Body of pancreas (tissue), 4 donors: ENCODE data around the gene EFNA5. TPM values are rescaled to one million over a fixed set of nuclear protein-coding genes. Genes with fewer than 3 reads are reported as not detected.

ENCODE experiments used
- ATAC-seq: fragments of 150-250 bp; one replicate; pipeline ENCODE4 v1.9.1; 2016
- DNase-seq, 4 donors: peaks; one replicate each; pipeline ENCODE4 v3.0.0-alpha.2; 2019
- H3K27ac ChIP-seq, 4 donors: fragments of 200-600 bp; sonication (generic); 1 replicate in 3 of 4; 2 replicates in 1 of 4; pipeline versions ENCODE4 v1.5.1 to v1.6.1; 2016 to 2019; ENCODE audit warnings: mild to moderate bottlenecking in 1 of 4, mixed read lengths in 1 of 4, moderate library complexity in 1 of 4
- H3K27me3 ChIP-seq, 2 donors: fragments of 200-600 bp; sonication (generic); one replicate each; pipeline ENCODE4 v1.6.0; 2016; ENCODE audit warnings: mild to moderate bottlenecking in 1 of 2
- H3K36me3 ChIP-seq, 2 donors: fragments of 200-600 bp; sonication (generic); replicated peaks in 1 of 2; 2 replicates each; pipeline ENCODE4 v1.5.1; 2016; ENCODE audit warnings: low read depth in 2 of 2; ENCODE audit not compliant: insufficient read depth in 1 of 2
- H3K4me1 ChIP-seq: fragments of 200-600 bp; sonication (generic); one replicate; pipeline ENCODE4 v1.6.0; 2016
- H3K4me3 ChIP-seq, 2 donors: fragments of 200-600 bp; sonication (generic); 1 replicate in 1 of 2; 2 replicates in 1 of 2; pipeline ENCODE4 v1.5.1; 2016 to 2019
- H3K9me3 ChIP-seq, 3 donors: fragments of 200-600 bp; sonication (generic); 1 replicate in 2 of 3; 2 replicates in 1 of 3; pipeline ENCODE4 v1.5.1; 2016
- POLR2A ChIP-seq, 3 donors: fragments of 450-650 bp; IDR thresholded peaks; one replicate each; pipeline ENCODE4 v1.6.1; 2016; ENCODE audit warnings: antibody characterized with exemption in 3 of 3, mild to moderate bottlenecking in 2 of 3
- WGBS, 2 donors: methylation state at CpG; one replicate each; pipeline ENCODE4 v1.1.5; 2017; 5-methylcytosine and 5-hydroxymethylcytosine counted together
- intact Hi-C: fragments of 100-400 bp; cut with DNase I; formaldehyde crosslinking; loops from one replicate; pipeline ENCODE4 v1.15.1; 2023
- total RNA-seq, 2 donors: library from RNA; depleted of rRNA; stranded (reverse); fragments of >200 nt; gene quantifications; one replicate each; pipeline ENCODE4 v1.1.0, GENCODE V29; 2016
- TF ChIP-seq, protein P1 (sequence below), 7 experiments: fragments of 450-650 bp in 4 of 7; fragments of 200-600 bp in 3 of 7; sonication (generic) in 3 of 7; IDR thresholded peaks; one replicate each; pipeline ENCODE4 v1.5.1; 2016 to 2019; ENCODE audit warnings: antibody characterized with exemption in 7 of 7

Gene EFNA5
- total RNA-seq, 2 donors from 2014 or later, result 1.3 to 3.4 TPM

DNA sequence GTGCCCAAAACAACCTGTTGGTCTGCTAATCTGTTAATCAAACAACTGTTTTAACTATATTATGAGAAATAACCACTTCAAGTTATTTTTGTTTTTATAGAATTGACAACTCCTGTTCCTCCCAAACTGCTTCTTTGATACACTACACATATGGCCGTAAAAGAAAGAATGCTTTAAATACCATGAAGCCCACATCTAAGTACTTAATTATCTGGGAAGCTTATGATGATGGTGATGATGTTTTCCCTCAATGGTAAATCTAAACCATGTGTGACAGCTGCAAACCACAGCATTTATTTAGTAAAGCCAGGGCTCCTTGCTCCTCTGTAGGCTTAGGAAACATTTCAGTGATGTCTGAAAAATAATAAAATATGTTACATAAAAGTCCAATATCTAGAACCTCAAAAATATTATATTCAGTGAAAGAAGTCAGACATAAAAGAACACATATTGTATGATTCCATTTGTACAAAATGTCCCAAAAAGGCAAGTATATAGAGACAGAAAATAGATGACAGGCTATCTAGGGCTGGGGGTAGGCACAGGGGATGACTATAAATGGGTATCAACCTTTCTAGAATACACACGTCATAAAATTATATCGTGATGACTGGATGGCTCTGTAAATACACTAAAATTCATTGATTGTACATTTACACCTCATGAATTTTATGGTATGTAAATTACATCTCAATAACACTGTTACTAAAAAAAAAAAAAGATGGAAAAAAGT is 154.1 kb downstream of the EFNA5 start:
- ATAC-seq (no peak), DNase-seq (no peak)
- WGBS, 2 donors, result 70 to 89% methylated on average over 3 of the region's 3 CpGs
- Histone ChIP-seq H3K27ac (no peak overlapping the region), H3K27me3 (no peaks in the 10 kb centered on the region), H3K4me3 (no peak overlapping the region), H3K36me3 (no peaks in the 10 kb centered on the region), H3K4me1 (no peaks in the 10 kb centered on the region), H3K9me3 (no peaks in the 10 kb centered on the region)
- TF ChIP-seq, protein P1, sequence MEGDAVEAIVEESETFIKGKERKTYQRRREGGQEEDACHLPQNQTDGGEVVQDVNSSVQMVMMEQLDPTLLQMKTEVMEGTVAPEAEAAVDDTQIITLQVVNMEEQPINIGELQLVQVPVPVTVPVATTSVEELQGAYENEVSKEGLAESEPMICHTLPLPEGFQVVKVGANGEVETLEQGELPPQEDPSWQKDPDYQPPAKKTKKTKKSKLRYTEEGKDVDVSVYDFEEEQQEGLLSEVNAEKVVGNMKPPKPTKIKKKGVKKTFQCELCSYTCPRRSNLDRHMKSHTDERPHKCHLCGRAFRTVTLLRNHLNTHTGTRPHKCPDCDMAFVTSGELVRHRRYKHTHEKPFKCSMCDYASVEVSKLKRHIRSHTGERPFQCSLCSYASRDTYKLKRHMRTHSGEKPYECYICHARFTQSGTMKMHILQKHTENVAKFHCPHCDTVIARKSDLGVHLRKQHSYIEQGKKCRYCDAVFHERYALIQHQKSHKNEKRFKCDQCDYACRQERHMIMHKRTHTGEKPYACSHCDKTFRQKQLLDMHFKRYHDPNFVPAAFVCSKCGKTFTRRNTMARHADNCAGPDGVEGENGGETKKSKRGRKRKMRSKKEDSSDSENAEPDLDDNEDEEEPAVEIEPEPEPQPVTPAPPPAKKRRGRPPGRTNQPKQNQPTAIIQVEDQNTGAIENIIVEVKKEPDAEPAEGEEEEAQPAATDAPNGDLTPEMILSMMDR (IDR thresholded peaks at IDR 0.05), result no peak
- no peak for TF ChIP-seq POLR2A (IDR thresholded peaks at IDR 0.05)
- intact Hi-C loops, result no loop called here

DNA sequence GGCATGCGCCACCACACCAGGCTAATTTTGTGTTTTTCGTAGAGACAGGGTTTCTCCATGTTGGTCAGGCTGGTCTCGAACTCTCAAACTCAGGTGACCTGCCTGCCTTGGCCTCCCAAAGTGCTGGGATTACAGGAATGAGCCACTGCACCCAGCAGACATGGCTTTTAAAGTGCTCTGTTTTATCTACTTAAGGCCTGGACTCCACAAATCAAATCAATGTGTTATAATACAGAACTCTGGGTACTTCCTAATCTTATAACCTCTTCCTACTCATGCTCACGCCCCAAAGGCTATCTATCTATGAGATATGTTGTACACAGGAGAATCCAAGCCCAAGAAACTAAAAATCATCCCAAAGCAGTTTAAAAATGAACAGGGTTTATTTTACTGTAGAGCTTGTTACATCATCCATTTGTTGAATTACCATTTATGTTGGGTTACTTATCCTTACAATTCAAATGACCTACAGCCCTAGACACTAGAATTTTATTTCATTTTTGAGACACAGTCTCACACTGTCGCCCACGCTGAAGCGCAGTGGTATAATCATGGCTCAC is 155.1 kb downstream of the EFNA5 start:
- DNase-seq (no peak), ATAC-seq (no peak)
- H3K4me1 ChIP-seq, result no peaks in the 10 kb centered on the region
- H3K27me3 ChIP-seq, result no peaks in the 10 kb centered on the region
- H3K4me3 ChIP-seq, result no peak overlapping the region
- H3K9me3 ChIP-seq, result no peaks in the 10 kb centered on the region
- H3K27ac ChIP-seq, result no peak overlapping the region
- WGBS, 2 donors, result 86 to 92% methylated on average over 7 of the region's 7 CpGs
- H3K36me3 ChIP-seq, result no peaks in the 10 kb centered on the region
- TF ChIP-seq, protein P1 (IDR thresholded peaks at IDR 0.05), result no peak
- TF ChIP-seq POLR2A (IDR thresholded peaks at IDR 0.05), result no peak
- intact Hi-C loops, result no loop called here

DNA sequence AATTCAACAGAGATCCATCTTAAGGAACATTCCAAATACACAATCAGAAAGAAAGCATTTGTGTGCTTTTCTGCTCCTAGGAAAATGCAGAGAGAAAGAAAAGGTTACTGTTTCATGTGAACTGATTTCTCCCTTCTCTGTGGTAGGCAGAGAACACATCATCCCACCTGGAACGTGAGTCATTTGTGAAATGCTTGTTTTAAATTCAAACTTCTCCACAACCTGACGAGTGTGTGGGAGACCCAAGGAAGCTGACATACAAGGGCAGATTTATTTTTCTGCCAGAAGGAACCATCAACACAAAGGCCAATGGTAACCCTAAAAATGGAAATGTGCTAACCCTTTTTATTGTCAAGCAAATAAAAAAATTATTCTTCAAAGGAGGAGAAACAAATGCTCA is 156.4 kb downstream of the EFNA5 start:
- 59 to 66% methylated on average over 2 of the region's 2 CpGs for WGBS, 2 donors
- no peak overlapping the region for H3K27ac ChIP-seq
- DNase-seq, result no peak
- no peaks in the 10 kb centered on the region for H3K27me3 ChIP-seq
- H3K4me3 ChIP-seq, result no peak overlapping the region
- no peaks in the 10 kb centered on the region for H3K4me1 ChIP-seq
- intact Hi-C loops, result no loop called here
- H3K9me3 ChIP-seq, result no peaks in the 10 kb centered on the region
- H3K36me3 ChIP-seq, result no peaks in the 10 kb centered on the region
- TF ChIP-seq POLR2A (IDR thresholded peaks at IDR 0.05), result no peak
- TF ChIP-seq, protein P1 (IDR thresholded peaks at IDR 0.05), result no peak
- ATAC-seq, result no peak

DNA sequence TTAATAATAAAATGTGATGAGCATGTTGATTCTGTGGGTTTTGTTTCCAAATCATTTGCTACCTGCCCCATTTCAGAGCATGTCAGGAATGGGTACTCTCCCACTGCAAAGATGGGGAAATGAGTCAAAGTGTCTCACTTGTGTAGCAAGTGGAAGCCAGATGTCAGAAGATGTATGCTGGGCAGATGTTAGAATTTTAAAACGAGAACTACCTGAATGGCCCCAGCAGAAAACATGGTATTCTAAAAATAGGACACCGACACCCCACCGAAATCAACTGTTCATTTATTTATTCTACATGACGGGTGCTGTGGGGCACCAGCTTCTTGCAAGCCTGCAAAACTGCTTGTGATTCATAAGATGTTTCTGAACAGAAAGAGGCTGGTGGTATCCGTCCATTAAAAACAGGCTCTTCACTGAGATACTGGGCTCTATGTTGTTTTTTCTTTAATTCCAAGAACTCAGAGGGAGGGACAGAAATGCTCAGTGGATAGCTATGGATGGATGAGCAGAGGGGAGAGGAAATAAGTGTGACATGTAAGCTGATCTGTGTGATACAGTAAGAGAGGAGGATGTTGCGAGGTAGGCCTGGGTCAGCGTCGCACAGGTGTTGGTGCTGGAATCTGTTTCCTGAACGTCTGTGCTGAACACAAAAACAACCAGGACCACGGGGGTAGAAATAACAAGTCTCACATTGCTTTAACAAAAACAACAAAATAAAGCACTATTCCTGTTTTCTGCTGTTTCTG is 157.2 kb downstream of the EFNA5 start:
- H3K4me1 ChIP-seq, result no peaks in the 10 kb centered on the region
- TF ChIP-seq, protein P1 (IDR thresholded peaks at IDR 0.05), result no peak
- no peak for TF ChIP-seq POLR2A (IDR thresholded peaks at IDR 0.05)
- H3K9me3 ChIP-seq, result no peaks in the 10 kb centered on the region
- 71 to 75% methylated on average over 10 of the region's 10 CpGs for WGBS, 2 donors
- H3K4me3 ChIP-seq, result no peak overlapping the region
- DNase-seq (no peak), ATAC-seq (no peak)
- no peak overlapping the region for H3K27ac ChIP-seq
- intact Hi-C loops, result no loop called here
- H3K27me3 ChIP-seq, result no peaks in the 10 kb centered on the region
- H3K36me3 ChIP-seq, result no peaks in the 10 kb centered on the region
